SU-DHL-6 (cell line): ENCODE data around the gene SETD1A.
"Not testable (repeated sequence)": the region's sequence is repeated elsewhere in the genome, so short reads cannot be mapped to it uniquely, and the experiment has no call there.

Experiments
- H2AFZ ChIP-seq: fragments of 200-600 bp; sonication (generic); 2 replicates; pipeline ENCODE4 v1.6.1; 2014; ENCODE audit warnings: low read depth, mild to moderate bottlenecking, moderate library complexity, mixed read lengths, antibody characterized with exemption, low read length; ENCODE audit not compliant: severe bottlenecking
- H3F3A ChIP-seq: fragments of 200-600 bp; shearing (Covaris generic); 2 replicates; pipeline ENCODE4 v1.6.0; 2016; ENCODE audit warnings: antibody characterized with exemption, mild to moderate bottlenecking; ENCODE audit not compliant: insufficient read depth
- H3K27ac ChIP-seq: fragments of 200-600 bp; sonication (generic); 2 replicates; pipeline ENCODE4 v1.5.1; 2016; ENCODE audit warnings: low read depth, mild to moderate bottlenecking, low read length, moderate library complexity, mixed read lengths
- H3K27me3 ChIP-seq: fragments of 200-600 bp; sonication (generic), shearing (Covaris generic); 2 replicates; pipeline ENCODE4 v1.6.0; 2014; ENCODE audit warnings: mild to moderate bottlenecking, low read length
- H3K36me3 ChIP-seq: fragments of 200-600 bp; sonication (generic); 2 replicates; pipeline ENCODE4 v1.6.1; 2014; ENCODE audit warnings: mild to moderate bottlenecking, low read length, mixed read lengths
- H3K4me2 ChIP-seq: fragments of 300-600, 200-600 bp; shearing (Covaris generic), sonication (generic); 2 replicates; pipeline ENCODE4 v1.6.0; 2014; ENCODE audit warnings: low read length, low read depth, mild to moderate bottlenecking; ENCODE audit not compliant: poor library complexity, severe bottlenecking
- H3K4me3 ChIP-seq: fragments of 200-600 bp; sonication (generic); 2 replicates; pipeline ENCODE4 v1.5.1; 2014; ENCODE audit warnings: antibody characterized with exemption, low read length, mild to moderate bottlenecking, mixed read lengths; ENCODE audit not compliant: insufficient read depth, poor library complexity, severe bottlenecking
- H3K79me2 ChIP-seq: fragments of 200-600 bp; sonication (generic); 2 replicates; pipeline ENCODE4 v1.6.1; 2014; ENCODE audit warnings: mild to moderate bottlenecking, low read length, moderate library complexity; ENCODE audit not compliant: insufficient read depth
- H3K9ac ChIP-seq: fragments of 200-600 bp; sonication (generic); 2 replicates; pipeline ENCODE4 v1.7.0; 2014; ENCODE audit warnings: mild to moderate bottlenecking, low read length
- H3K9me2 ChIP-seq: fragments of 200-600 bp; sonication (generic); replicated peaks from 2 replicates; pipeline ENCODE4 v1.6.1; 2014; ENCODE audit warnings: low read length; ENCODE audit not compliant: insufficient read depth
- H3K9me3 ChIP-seq: fragments of 200-600 bp; sonication (generic); 2 replicates; pipeline ENCODE4 v1.6.1; 2014; ENCODE audit warnings: low read length, mixed read lengths; ENCODE audit not compliant: insufficient read depth
- H4K20me1 ChIP-seq: fragments of 200-600 bp; sonication (generic); 2 replicates; pipeline ENCODE4 v1.6.1; 2014; ENCODE audit warnings: low read depth, mild to moderate bottlenecking, antibody characterized with exemption, low read length, moderate library complexity, mixed read lengths
- EZH2phosphoT487 ChIP-seq: fragments of 200-600 bp; sonication (generic), shearing (Covaris generic); conservative IDR thresholded peaks from 2 replicates; pipeline ENCODE4 v1.6.1; 2018; ENCODE audit warnings: mild to moderate bottlenecking, antibody characterized with exemption, low read length, moderate library complexity, mixed read lengths
- TF ChIP-seq, protein P1 (sequence below): fragments of 200-600 bp; sonication (generic); IDR thresholded peaks from one replicate; pipeline ENCODE4 v1.5.1; 2017; ENCODE audit warnings: antibody characterized with exemption, mild to moderate bottlenecking, low read length, moderate library complexity; ENCODE audit not compliant: insufficient read depth, poor library complexity, severe bottlenecking

SETD1A gene

DNA sequence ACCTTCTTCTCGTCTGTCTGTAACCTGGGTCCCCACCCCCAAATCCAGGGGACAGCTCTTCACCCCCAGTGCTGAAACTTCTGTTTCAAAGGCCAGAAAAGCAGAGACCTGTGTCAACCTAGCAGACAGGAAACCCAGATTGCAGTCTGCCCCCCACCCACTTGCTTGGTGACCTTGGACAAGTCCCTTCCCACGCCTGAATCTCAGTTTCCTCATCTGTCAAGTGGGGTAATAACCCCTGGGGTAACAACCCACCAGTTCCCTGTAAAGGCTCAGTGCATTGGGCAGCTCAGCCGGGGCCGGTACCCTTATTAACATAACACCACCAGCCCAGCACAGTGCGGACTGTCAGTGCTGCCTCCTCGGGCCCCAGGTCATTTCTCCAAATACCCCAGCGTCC is 51.6 kb downstream of the SETD1A start:
- Histone ChIP-seq H3K79me2 (no peaks in the 10 kb centered on the region), H3K4me2 (no peak overlapping the region), H3K4me3 (no peak overlapping the region), H3K27ac (no peak overlapping the region), H3K9ac (no peak overlapping the region), H3F3A (no peaks in the 10 kb centered on the region), H3K9me3 (no peaks in the 10 kb centered on the region), H3K9me2 (no peaks in the 10 kb centered on the region), H3K27me3 (no peaks in the 10 kb centered on the region), H2AFZ (no peak overlapping the region), H3K36me3 (no peaks in the 10 kb centered on the region), H4K20me1 (no peaks in the 10 kb centered on the region)
- TF ChIP-seq, protein P1, sequence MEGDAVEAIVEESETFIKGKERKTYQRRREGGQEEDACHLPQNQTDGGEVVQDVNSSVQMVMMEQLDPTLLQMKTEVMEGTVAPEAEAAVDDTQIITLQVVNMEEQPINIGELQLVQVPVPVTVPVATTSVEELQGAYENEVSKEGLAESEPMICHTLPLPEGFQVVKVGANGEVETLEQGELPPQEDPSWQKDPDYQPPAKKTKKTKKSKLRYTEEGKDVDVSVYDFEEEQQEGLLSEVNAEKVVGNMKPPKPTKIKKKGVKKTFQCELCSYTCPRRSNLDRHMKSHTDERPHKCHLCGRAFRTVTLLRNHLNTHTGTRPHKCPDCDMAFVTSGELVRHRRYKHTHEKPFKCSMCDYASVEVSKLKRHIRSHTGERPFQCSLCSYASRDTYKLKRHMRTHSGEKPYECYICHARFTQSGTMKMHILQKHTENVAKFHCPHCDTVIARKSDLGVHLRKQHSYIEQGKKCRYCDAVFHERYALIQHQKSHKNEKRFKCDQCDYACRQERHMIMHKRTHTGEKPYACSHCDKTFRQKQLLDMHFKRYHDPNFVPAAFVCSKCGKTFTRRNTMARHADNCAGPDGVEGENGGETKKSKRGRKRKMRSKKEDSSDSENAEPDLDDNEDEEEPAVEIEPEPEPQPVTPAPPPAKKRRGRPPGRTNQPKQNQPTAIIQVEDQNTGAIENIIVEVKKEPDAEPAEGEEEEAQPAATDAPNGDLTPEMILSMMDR, result no peak
- no peak for TF ChIP-seq EZH2phosphoT487

DNA sequence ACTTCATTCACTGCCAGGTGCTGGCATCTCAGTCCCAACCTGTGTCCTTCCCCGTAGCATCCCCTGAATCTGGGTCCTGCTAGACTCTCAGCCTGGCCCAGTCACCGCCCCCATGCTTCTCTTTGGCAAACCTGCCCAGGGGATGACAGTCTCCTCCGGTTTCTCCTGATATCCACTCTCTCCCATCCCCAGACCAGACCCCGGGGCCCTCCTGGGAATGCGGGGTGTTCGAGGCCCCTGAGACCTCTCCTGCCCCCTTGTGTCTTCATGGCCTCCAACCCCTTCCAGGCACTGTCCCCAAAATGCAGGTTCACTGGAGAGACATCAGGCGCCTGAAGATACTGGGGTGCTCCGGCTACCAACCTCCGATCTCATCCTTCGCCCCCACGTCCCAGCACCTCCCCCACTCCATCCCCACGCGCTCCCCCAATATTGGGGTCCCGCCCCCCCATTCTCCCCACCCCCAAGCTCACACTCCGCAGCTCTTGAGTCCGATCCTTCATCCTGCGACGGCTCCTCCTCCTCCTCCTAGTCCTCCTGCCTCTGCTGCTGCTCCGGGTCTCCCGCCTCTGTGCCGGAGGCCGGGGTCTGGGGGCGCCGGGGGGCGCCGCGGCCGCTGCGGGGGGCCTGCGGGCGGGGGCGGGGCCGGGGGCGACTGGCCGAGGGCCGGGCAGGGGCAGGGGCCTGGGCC is 52.5 kb downstream of the SETD1A start:
- no peaks in the 10 kb centered on the region for H3K9me3 ChIP-seq
- no peaks in the 10 kb centered on the region for H3K36me3 ChIP-seq
- H3K27me3 ChIP-seq, result no peaks in the 10 kb centered on the region
- no peak overlapping the region for H3K27ac ChIP-seq
- H3K4me2 ChIP-seq, result no peak overlapping the region
- no peak overlapping the region for H3K4me3 ChIP-seq
- no peak overlapping the region for H2AFZ ChIP-seq
- no peak overlapping the region for H3K9ac ChIP-seq
- no peaks in the 10 kb centered on the region for H4K20me1 ChIP-seq
- H3K9me2 ChIP-seq, result no peaks in the 10 kb centered on the region
- H3K79me2 ChIP-seq, result no peaks in the 10 kb centered on the region
- TF ChIP-seq EZH2phosphoT487, result no peak
- TF ChIP-seq, protein P1, result no peak
- no peaks in the 10 kb centered on the region for H3F3A ChIP-seq

GRCh38 chr16:31010585-31011325 is 53.2 kb downstream of the SETD1A start, which contains the start of gene STX1B:
TSS of gene STX1B (minus strand) at chr16:31010638. CDS start at chr16:31010396, 242 bp downstream.
- Histone ChIP-seq H3K9me2 (no peaks in the 10 kb centered on the region), H3K4me3 (no peak within 1 kb of the TSS), H2AFZ (no peak within 1 kb of the TSS), H3F3A (no peaks in the 10 kb centered on the region), H3K27ac (no peak within 1 kb of the TSS), H3K79me2 (no peaks in the 10 kb centered on the region), H3K27me3 (no peaks in the 10 kb centered on the region), H3K36me3 (no peaks in the 10 kb centered on the region), H4K20me1 (no peaks in the 10 kb centered on the region), H3K9me3 (no peaks in the 10 kb centered on the region), H3K9ac (no peak within 1 kb of the TSS), H3K4me2 (no peak within 1 kb of the TSS)
- TF ChIP-seq, protein P1, result no peak
- TF ChIP-seq EZH2phosphoT487, result no peak

GRCh38 chr16:31011815-31012214 is 54.3 kb downstream of the SETD1A start:
- H3K36me3 ChIP-seq, H3K79me2 ChIP-seq, H3K9me3 ChIP-seq, H3F3A ChIP-seq, H4K20me1 ChIP-seq, H3K9me2 ChIP-seq, H3K4me3 ChIP-seq, H3K4me2 ChIP-seq, H2AFZ ChIP-seq, H3K9ac ChIP-seq, H3K27ac ChIP-seq, H3K27me3 ChIP-seq: not testable (repeated sequence)

- H3K4me3 ChIP-seq, result peak overlapping the region; percentile 15
- H3K9me3 ChIP-seq, H3K27ac ChIP-seq, H3F3A ChIP-seq, H3K79me2 ChIP-seq, H3K9me2 ChIP-seq, H4K20me1 ChIP-seq, H3K27me3 ChIP-seq, H3K36me3 ChIP-seq: not testable (repeated sequence)
- 0 out of 2 replicates have a peak overlapping the region, but pooled peaks have one; percentile 3 for H3K9ac ChIP-seq
- H3K4me2 ChIP-seq, result peak overlapping the region; percentile 51
- H2AFZ ChIP-seq, result peak overlapping the region; percentile 83
These were observed 55.7 kb downstream of the SETD1A start for GRCh38 chr16:31013292-31013691.
